HG02588 (cell line): Measurements from ENCODE around the gene CABP2.
"Not testable (repeated sequence)": the region's sequence is repeated elsewhere in the genome, so short reads cannot be mapped to it uniquely, and the experiment has no call there.

Source experiments
- ATAC-seq: cut with Tn5 transposase; IDR thresholded peaks from one replicate; pipeline ENCODE4 v1.9.1; 2021; ENCODE audit warnings: mild to moderate bottlenecking, moderate library complexity; ENCODE audit not compliant: unreplicated experiment

CABP2 gene

GRCh38 chr11:67495234-67496005, 27.8 kb downstream of the CABP2 start:
- no peak for ATAC-seq

- ATAC-seq, result no peak
Measured at GRCh38 chr11:67494371-67495233, 28.6 kb downstream of the CABP2 start.

GRCh38 chr11:67493548-67494370, 29.5 kb downstream of the CABP2 start:
- ATAC-seq, result no peak

- ATAC-seq, result no peak
Measured at GRCh38 chr11:67492801-67493547, 30.3 kb downstream of the CABP2 start.

- ATAC-seq, result no peak
Measured at GRCh38 chr11:67492069-67492727, 31.0 kb downstream of the CABP2 start.

- ATAC-seq, result no peak
Measured at GRCh38 chr11:67491276-67492068, 31.8 kb downstream of the CABP2 start.

GRCh38 chr11:67490727-67491065, 32.5 kb downstream of the CABP2 start:
- ATAC-seq, result no peak

- no peak for ATAC-seq
Measured at GRCh38 chr11:67489885-67490726, 33.1 kb downstream of the CABP2 start.

GRCh38 chr11:67489203-67489884, 33.9 kb downstream of the CABP2 start:
- ATAC-seq, result no peak

GRCh38 chr11:67486481-67487195, 36.6 kb downstream of the CABP2 start:
- ATAC-seq, result peak; percentile 38

- not testable (repeated sequence) for ATAC-seq
Measured at GRCh38 chr11:67485873-67486361, 37.3 kb downstream of the CABP2 start.

GRCh38 chr11:67484847-67485311, 38.4 kb downstream of the CABP2 start:
- ATAC-seq, result no peak

GRCh38 chr11:67483831-67484665, 39.2 kb downstream of the CABP2 start:
- ATAC-seq, result no peak

- ATAC-seq, result peak; percentile 62
Measured at GRCh38 chr11:67482827-67483798, 40.1 kb downstream of the CABP2 start, which contains the start of gene AIP. AIP (plus strand) TSS chr11:67483026; CDS start chr11:67483159, 133 bp downstream.
